HG02798 (cell line): ENCODE data around the gene BTLA.
"Not testable (repeated sequence)": the region's sequence is repeated elsewhere in the genome, so short reads cannot be mapped to it uniquely, and the experiment has no call there.

Experiments used
- ATAC-seq: cut with Tn5 transposase; IDR thresholded peaks from one replicate; pipeline ENCODE4 v1.9.1; 2021; ENCODE audit warnings: mild to moderate bottlenecking; ENCODE audit not compliant: unreplicated experiment, poor library complexity

BTLA gene

DNA sequence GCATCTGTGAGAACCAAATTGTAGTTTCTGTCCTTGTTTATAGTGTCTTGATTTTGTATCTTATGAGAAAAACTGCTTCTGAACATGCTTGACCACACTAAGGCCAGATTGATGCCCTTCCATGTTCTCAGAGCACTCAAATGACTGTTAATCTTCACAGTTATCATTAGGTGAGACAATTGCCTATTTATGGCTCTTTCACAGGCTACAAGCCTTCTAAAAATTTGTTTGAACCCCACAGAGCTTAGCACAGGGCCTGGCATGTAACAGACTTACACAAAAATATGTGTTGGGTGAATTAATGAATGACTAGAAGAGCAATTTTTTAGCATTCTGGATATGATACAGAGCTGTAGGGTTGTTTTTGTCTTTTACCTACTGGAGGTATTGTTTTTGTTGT is 43.1 kb downstream of the BTLA start:
- no peak for ATAC-seq

DNA sequence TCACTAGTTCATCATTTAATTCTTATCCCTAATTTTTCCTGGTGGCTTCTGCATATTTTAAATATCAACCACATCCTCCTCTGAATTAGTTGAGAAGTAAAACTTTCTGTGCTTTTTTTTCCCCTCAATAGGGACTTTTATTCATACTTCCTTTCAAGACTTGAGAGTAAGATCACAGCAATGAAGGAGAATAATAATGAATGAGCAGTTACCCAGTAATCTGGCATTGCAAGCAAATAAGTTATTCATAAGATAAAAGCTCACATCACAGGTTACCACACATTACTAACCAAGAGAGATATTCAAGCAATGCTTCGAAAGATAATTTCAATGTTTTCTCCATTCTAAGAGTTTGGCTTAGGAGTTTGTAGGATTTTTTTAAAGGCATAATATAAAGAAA is 50.3 kb downstream of the BTLA start:
- no peak for ATAC-seq

DNA sequence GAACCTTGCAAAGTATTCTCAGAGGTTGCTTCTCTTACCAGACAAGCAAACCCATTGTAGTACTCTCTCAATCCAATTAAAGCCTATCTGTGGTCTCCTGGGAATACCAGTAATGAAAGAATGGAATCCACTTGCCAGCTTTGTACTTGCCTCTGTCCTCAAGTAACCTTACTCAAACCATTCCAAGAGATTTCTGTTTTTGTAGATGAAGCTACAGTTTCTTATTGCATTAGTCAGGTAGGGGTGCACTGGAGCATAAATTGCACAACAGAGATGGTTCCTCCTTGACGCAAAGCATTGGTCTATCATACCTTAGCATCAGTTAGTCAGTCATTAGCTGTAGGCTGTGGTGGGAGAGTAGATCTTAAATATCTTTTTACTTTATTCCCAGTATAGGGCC is 52.9 kb downstream of the BTLA start:
- no peak for ATAC-seq

DNA sequence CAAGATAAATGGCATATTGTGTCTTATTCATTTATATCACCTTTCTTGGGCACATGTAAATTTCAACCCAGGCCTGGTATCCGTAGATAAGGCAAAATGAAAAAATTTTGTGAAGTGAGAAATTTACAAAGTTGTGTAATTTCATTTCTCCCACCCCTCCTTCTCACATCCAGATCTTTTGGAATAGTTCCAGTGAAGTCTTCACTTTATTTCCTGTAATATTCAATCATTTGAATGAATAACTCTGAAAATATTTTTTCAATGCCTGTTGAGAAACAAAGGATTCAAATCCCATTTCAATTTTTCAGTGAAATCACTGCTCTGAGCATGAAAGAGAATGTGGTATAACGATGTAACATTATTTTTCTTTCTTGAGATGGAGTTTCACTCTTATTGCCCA is 53.4 kb downstream of the BTLA start:
- no peak for ATAC-seq

DNA sequence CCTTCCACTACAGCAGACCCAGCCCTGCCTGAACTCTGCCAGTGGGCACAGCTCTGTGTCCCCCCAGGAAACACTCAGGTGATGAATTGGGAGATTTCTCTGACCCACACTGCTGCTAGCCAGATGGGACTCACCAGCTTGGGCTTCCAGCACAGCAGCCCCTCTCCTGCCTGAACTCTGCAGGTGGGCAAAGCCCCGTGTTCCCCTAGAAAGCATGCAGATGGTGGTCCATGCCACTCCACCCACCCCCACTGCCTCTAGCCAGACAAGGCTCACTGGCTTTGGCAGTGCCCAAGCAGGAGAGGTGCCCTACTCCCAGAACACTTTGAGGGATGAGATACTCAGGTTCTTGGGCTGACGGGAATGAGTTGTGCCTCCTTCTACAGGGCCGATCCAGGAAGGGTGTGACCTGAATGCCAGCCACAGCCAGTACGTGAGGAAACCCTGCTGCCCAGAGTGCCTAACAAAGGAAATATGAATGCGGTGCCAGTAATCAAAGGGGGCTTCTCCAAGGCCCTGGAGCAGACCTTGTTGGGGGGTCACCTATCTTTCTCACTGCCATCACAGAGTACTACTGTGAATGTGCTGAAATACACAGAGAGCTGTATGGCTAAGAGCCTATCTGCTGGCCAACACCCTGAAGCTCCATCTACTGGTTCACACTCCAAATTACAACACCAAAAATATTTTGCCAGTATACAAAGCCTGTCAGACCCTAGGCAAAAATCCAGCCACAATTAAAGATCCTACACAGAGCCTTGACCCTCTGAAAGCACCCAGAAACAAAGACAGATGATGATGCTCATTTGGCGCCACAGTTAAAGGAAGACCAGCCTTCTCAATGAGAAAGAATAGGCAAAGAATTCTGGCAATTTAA is 61.9 kb downstream of the BTLA start:
- ATAC-seq, result peak; percentile 88

DNA sequence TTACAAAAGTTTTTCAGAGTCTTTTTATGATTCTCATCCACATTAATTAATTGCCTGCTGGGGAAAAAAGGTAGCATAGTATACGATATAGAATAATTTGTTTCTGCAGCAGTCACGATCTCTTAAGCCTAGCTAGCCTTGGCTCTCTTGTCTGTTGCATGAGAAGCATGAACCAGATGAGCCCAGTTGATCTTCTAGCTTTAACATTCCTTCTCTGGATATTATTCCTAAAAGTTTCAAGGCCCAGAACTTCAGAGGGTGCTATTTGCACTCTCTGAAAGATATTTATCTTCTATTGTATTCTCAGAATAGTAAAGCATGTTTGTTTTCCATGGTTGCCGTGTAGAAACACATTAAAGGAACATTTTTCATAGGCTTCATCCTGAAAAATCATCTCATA is 69.3 kb downstream of the BTLA start:
- no peak for ATAC-seq

DNA sequence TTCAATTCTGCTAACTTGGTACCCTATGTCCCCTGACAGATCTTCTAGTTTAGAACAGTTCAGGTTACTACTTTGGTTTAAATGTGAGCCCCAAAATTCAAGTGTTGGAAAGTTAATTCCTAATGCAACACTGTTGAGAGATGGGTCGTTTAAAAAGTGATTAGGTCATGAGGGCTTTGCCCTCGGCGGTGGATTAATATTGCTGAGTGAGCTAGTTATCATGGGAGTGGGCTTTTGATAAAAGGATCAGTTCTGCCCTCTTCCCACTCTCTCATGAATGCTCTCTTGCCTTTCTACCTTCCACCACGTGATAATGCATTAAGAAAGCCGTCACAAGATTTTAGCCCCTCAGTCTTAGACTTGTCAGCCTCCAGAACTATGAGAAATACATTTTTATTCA is 72.1 kb downstream of the BTLA start:
- no peak for ATAC-seq

DNA sequence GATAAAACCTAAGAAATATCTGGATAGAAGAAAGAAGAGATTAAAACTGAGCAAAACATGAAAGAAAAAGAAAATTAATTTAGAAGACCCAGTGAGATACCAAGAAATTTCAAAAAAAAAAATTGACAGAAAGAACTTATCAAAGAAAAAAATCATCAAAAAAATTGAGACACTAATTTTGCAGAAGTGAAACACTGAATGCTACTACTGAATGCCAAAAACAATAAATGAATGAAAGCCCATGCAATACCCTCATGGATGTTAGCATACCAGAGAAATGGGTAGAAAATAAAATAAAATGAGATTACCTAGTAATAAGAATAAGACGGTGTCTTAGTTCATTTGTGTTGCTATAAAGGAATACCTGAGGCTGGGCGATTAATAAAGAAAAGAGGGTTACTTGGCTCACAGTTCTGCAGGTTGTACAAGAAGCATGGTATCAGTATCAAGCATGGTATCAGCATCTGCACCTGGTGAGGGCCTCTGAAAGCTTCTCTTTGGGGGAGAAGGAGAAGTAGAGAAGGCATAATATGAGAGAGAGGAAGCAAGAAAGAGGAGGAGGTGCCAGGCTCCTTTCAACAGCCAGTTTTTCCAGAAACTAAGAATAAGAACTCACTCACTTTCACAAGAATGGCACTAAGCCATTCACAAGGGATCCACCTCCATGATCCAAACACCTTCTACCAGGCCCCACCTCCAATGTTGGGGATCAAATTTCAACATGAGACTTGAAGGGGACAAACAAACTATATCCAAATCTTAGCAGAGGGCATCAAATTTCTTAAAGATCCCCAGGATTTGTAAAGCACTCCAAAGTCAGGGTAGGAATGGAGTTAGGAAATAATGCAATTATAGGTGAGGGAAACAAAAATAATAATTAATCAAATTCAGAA is 73.2 kb downstream of the BTLA start:
- peak; percentile 83 for ATAC-seq

DNA sequence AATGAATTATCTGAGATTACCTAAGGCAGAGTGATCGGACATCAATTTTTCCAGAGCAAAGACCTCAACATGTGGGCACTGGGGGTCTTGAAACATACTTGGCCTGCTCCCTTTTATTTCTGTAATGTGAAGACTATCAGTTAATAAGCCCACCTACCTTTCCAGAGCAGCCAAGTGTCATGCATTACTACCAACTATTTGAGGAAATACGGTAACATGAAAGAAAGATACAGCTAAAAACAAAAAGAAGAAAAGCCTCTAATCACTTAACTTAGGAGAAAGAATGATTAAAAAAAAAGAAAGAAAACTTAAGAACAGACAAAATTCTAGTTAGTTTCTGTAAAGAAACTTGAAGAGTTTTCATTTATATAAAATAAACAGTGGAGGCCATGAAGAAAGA is 73.9 kb downstream of the BTLA start:
- no peak for ATAC-seq

DNA sequence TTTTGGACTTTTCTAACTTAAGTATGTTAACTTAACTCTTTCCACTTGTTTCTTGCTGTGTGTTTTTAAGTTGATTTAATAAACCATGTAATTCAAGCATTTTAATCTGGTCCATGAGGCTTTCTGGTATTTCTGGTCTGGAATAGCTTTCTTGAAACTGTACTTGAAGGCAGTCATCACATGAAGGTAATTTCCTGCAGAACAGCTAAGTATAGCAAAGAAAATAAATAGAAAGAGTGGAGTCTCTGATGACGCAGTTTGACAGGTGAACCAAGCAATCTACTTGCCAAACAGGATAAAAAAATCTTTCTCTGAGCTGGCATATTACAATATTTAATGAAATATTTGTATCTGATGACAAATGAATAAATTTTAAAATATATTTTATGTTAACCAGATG is 74.9 kb downstream of the BTLA start:
- no peak for ATAC-seq

DNA sequence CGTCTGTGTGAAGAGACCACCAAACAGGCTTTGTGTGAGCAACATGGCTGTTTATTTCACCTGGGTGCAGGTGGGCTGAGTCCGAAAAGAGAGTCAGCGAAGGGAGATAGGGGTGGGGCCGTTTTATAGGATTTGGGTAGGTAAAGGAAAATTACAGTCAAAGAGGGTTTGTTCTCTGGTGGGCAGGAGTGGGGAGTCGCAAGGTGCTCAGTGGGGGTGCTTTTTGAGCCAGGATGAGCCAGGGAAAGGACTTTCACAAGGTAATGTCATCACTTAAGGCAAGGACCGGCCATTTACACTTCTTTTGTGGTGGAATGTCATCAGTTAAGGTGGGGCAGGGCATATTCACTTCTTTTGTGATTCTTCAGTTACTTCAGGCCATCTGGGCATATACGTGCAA is 76.4 kb downstream of the BTLA start:
- not testable (repeated sequence) for ATAC-seq

DNA sequence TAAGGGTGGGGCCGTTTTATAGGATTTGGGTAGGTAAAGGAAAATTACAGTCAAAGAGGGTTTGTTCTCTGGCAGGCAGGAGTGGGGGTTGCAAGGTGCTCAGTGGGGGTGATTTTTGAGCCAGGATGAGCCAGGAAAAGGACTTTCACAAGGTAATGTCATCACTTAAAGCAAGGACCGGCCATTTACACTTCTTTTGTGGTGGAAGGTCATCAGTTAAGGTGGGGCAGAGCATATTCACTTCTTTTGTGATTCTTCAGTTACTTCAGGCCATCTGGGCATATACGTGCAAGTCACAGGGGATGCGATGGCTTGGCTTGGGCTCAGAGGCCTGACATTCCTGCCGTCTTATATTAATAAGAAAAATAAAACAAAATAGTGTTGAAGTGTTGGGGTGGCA is 80.7 kb downstream of the BTLA start:
- not testable (repeated sequence) for ATAC-seq

DNA sequence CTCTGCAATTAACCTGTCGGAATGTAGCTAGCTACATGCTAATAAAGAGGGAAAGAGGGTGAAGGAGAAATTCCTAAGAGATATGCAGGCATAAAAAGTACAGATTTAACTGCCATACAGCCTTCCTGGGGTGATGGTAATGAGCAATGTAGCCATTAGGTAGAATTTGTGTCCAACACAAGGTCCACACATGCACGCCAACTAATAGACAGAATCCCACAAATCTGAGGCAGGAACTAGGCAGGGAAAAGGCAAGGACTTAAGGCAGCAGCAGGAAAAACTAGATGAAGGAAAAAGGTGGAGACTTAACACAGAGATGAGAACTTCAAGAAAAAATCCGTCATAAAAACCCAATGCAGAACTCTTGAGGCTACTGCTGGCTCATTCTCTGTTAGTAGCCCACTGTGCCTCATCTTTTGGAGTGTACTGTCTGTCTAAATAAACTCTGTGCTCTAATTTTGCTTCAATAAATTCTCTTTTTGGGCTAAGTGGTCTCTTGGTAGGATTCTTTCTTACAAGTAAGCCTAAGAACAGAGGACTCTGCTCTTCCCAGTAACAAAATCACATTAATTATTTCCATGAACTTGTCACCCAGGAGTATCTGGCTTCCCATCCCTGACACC is 81.5 kb downstream of the BTLA start:
- no peak for ATAC-seq

DNA sequence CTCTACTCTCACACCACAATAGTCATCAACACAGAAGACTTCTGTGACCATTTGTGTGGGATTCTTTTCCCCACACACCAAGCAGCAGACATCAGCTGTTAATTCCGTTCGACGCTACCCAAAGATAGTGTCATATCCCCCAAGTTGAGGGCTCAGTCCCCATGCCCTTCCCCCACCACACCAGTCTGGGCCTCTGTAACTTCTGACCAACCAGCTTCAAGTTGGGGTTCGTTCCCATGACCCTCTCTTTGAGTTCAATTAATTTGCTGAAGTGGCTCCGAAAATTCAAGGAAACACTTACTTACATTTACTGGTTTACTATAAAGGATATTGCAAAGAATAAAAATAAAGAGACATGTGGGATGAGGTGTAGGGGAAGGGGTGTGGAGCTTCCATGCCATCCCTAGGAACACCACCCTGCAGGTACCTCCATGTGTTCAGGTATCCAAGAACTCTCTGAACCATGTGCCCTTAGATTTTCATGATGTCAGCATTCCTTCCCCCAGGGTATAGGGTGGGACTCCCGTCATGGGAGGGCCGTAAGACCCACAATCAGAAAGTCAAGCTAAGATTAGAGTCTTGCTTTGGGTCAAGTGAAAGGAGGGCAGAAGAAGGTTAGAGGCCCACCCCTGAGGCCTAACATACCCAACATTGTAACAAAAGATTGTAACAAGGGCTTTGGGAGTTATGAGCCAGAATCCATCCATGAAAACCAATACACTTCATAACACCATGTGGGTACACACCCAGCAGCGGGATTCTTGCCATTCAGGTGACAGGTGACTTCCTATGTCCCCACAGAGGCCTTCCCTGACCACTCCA is 82.7 kb downstream of the BTLA start:
- ATAC-seq, result no peak

DNA sequence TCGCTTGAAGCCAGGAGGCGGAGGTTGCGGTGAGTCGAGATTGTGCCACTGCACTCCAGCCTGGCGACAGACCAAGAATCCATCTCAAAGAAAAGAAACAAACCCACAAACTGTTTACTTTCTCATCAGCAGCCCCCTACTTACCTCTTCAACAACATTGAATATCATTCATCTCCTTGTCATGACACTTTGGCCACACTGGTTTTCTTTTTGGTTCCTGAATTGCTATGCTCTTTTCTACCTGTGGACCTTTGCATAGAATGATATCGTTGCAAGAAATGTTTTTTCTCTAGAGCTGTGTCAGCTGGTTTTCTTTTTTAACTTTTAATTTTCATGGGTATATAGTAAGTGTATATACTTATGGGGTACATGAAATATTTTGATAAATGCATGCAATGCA is 83.9 kb downstream of the BTLA start:
- ATAC-seq, result no peak
